Effector memory CD8-positive, alpha-beta T cell (primary cell): Measurements from ENCODE around the gene SH3BGRL2.
"Not testable (repeated sequence)": the region's sequence is repeated elsewhere in the genome, so short reads cannot be mapped to it uniquely, and the experiment has no call there.

ENCODE experiments used
- ATAC-seq: fragments of 150-1000 bp; cut with Tn5 transposase; replicated peaks from 2 replicates; pipeline ENCODE4 v1.10.0; 2021; ENCODE audit warnings: mild to moderate bottlenecking, moderate library complexity
- DNase-seq, 3 experiments: peaks; one replicate each; pipeline ENCODE4 v3.0.0; 2021
- H3K27ac Mint-ChIP-seq, 2 donors: one replicate each; pipeline ENCODE4 v1.8.0; 2022; ENCODE audit warnings: mild to moderate bottlenecking in 2 of 2, mixed read lengths in 2 of 2, moderate library complexity in 2 of 2
- H3K27me3 Mint-ChIP-seq, 2 donors: one replicate each; pipeline ENCODE4 v1.8.0; 2022; ENCODE audit warnings: mixed read lengths in 2 of 2
- H3K36me3 Mint-ChIP-seq: one replicate; pipeline ENCODE4 v1.8.0; 2022; ENCODE audit warnings: mild to moderate bottlenecking, moderate library complexity, mixed read lengths; ENCODE audit not compliant: insufficient read depth
- H3K4me1 Mint-ChIP-seq, 2 donors: one replicate each; pipeline ENCODE4 v1.8.0; 2022; ENCODE audit warnings: low read depth in 2 of 2, mixed read lengths in 2 of 2
- H3K4me3 Mint-ChIP-seq, 2 donors: one replicate each; pipeline ENCODE4 v1.8.0; 2022; ENCODE audit warnings: mild to moderate bottlenecking in 2 of 2, mixed read lengths in 2 of 2, moderate library complexity in 2 of 2
- H3K9me3 Mint-ChIP-seq, 2 donors: one replicate each; pipeline ENCODE4 v1.8.0; 2022; ENCODE audit warnings: mixed read lengths in 2 of 2

The SH3BGRL2 gene

DNA sequence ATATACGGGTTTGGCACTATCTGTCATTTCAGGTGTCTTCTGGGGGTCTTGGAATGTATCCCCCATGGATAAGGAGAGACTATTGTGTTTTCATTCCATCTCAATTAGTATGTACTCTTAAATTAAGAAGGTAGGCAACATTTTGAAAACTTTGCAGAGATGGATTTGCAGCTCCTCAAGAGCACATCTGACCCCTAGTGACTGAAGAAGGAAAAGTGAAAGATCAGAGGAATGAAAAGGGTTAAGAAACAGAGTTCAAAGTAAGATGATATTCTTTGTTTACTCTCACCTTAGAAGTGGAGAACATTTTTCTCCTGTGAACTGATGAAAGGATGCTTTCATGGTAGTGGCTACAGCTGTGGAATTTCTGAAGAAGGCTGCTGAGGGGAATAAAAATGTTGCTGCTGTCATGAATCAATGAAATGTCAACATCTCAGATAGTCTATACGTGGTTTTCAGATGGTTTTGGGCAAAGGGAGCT lies 41.5 kb downstream of the SH3BGRL2 start:
- no peak for ATAC-seq
- Mint-ChIP-seq H3K27me3 (no peaks in the 10 kb centered on the region), H3K36me3 (no peaks in the 10 kb centered on the region), H3K4me3 (no peak overlapping the region), H3K9me3 (no peaks in the 10 kb centered on the region), H3K27ac (peak overlapping the region; percentile 4 to 33), H3K4me1 (peaks cover 8 to 14% of the 10 kb centered on the region in 2 donors)
- no peak for DNase-seq

DNA sequence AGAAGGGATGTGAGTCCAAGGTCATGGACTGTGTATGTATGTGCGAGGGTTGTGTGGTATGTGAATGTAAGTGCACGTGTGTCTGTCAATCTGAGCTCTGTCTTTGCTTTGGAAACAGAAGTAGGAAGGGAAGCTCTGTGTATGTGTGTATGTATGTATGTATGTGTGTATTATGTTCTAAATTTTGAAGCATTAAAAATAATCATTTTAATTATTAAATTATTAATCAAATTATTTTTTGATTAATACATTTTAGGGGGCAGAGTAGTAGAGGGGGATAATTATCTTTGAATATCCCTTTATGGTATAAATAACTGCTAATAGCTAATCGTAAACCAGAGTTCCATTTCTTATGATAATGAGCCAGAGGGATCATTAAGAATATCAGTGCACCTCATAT lies 42.8 kb downstream of the SH3BGRL2 start:
- Mint-ChIP-seq H3K27ac (no peak overlapping the region), H3K4me1 (peaks cover 8 to 14% of the 10 kb centered on the region in 2 donors)

GRCh38 chr6:79676785-79677736 lies 45.9 kb downstream of the SH3BGRL2 start:
- Mint-ChIP-seq H3K27ac (no peak overlapping the region), H3K27me3 (peaks cover 0 to 7% of the 10 kb centered on the region in 2 donors), H3K4me3 (no peak overlapping the region), H3K36me3 (peaks cover 2% of the 10 kb centered on the region), H3K4me1 (peaks cover 2 to 8% of the 10 kb centered on the region in 2 donors), H3K9me3 (no peaks in the 10 kb centered on the region)
- DNase-seq: no peak
- no peak for ATAC-seq

More for the DNA sequence above, 42.8 kb downstream of the SH3BGRL2 start:
- Mint-ChIP-seq H3K9me3 (no peaks in the 10 kb centered on the region), H3K36me3 (no peaks in the 10 kb centered on the region), H3K27me3 (no peaks in the 10 kb centered on the region), H3K4me3 (no peak overlapping the region)
- no peak for DNase-seq
- no peak for ATAC-seq

GRCh38 chr6:79682682-79683081 lies 51.6 kb downstream of the SH3BGRL2 start:
- not testable (repeated sequence) for H3K4me1 Mint-ChIP-seq, H3K36me3 Mint-ChIP-seq, H3K4me3 Mint-ChIP-seq, DNase-seq, ATAC-seq, H3K27ac Mint-ChIP-seq, H3K9me3 Mint-ChIP-seq
- peaks cover 7 to 16% of the 10 kb centered on the region in 2 donors for H3K27me3 Mint-ChIP-seq

GRCh38 chr6:79684876-79685275 lies 53.7 kb downstream of the SH3BGRL2 start:
- H3K36me3 Mint-ChIP-seq: no peaks in the 10 kb centered on the region
- no peak overlapping the region for H3K27ac Mint-ChIP-seq
- H3K4me3 Mint-ChIP-seq: no peak overlapping the region
- DNase-seq (no peak), ATAC-seq (no peak)
- H3K27me3 Mint-ChIP-seq: peaks cover 4 to 16% of the 10 kb centered on the region in 2 donors
- no peaks in the 10 kb centered on the region for H3K4me1 Mint-ChIP-seq
- H3K9me3 Mint-ChIP-seq: no peaks in the 10 kb centered on the region

GRCh38 chr6:79686707-79687309 lies 55.7 kb downstream of the SH3BGRL2 start:
- Mint-ChIP-seq H3K4me1 (no peaks in the 10 kb centered on the region), H3K4me3 (no peak overlapping the region), H3K27ac (peak overlapping the region in 1 of 2 donors; percentile 59), H3K27me3 (peaks cover 0 to 16% of the 10 kb centered on the region in 2 donors), H3K9me3 (no peaks in the 10 kb centered on the region), H3K36me3 (no peaks in the 10 kb centered on the region)
- no peak for ATAC-seq
- DNase-seq: no peak

- no peaks in the 10 kb centered on the region for H3K36me3 Mint-ChIP-seq
- DNase-seq: no peak
- H3K4me1 Mint-ChIP-seq: no peaks in the 10 kb centered on the region
- H3K27me3 Mint-ChIP-seq: peaks cover 0 to 16% of the 10 kb centered on the region in 2 donors
- no peak for ATAC-seq
- H3K9me3 Mint-ChIP-seq: no peaks in the 10 kb centered on the region
- H3K4me3 Mint-ChIP-seq: no peak overlapping the region
- H3K27ac Mint-ChIP-seq: no peak overlapping the region
Measured at GRCh38 chr6:79687759-79688158, 56.6 kb downstream of the SH3BGRL2 start.

- H3K36me3 Mint-ChIP-seq: no peaks in the 10 kb centered on the region
- ATAC-seq (no peak), DNase-seq (no peak)
- no peaks in the 10 kb centered on the region for H3K4me1 Mint-ChIP-seq
- peaks cover 15 to 20% of the 10 kb centered on the region in 2 donors for H3K27me3 Mint-ChIP-seq
- no peak overlapping the region for H3K27ac Mint-ChIP-seq
- no peaks in the 10 kb centered on the region for H3K9me3 Mint-ChIP-seq
- H3K4me3 Mint-ChIP-seq: no peak overlapping the region
Measured at GRCh38 chr6:79694156-79694555, 63.0 kb downstream of the SH3BGRL2 start.

GRCh38 chr6:79694623-79695343 lies 63.7 kb downstream of the SH3BGRL2 start:
- Mint-ChIP-seq H3K4me3 (no peak overlapping the region), H3K36me3 (no peaks in the 10 kb centered on the region), H3K27me3 (peaks cover 15 to 20% of the 10 kb centered on the region in 2 donors), H3K27ac (no peak overlapping the region), H3K4me1 (no peaks in the 10 kb centered on the region), H3K9me3 (no peaks in the 10 kb centered on the region)
- DNase-seq: no peak
- ATAC-seq: no peak

GRCh38 chr6:79697430-79697829 lies 66.3 kb downstream of the SH3BGRL2 start:
- H3K27ac Mint-ChIP-seq: no peak overlapping the region
- ATAC-seq (no peak), DNase-seq (no peak)
- H3K27me3 Mint-ChIP-seq: peaks cover 15 to 20% of the 10 kb centered on the region in 2 donors
- no peak overlapping the region for H3K4me3 Mint-ChIP-seq
- H3K36me3 Mint-ChIP-seq: no peaks in the 10 kb centered on the region
- H3K4me1 Mint-ChIP-seq: peaks cover 0 to under 1% of the 10 kb centered on the region in 2 donors
- H3K9me3 Mint-ChIP-seq: no peaks in the 10 kb centered on the region

DNA sequence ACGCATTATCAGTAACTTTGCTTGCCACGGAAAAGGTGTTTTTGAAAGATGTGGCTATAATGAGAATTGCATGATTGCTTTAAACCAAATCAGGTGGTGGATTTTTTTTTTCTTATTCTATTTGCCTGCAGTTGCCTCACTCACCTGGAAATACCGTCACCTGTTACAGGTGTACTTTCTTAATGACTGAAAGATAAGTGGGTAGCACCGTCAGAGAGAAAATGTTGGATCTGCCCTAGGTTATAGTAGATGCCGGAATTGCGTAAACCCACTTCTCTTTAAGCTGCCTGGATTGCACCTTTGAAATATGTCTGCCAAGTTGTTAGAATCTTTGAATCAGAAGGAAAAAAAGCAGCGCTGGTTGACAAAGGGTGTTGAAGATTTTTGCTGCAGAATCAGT lies 68.5 kb downstream of the SH3BGRL2 start:
- peaks cover 6 to 16% of the 10 kb centered on the region in 2 donors for H3K27me3 Mint-ChIP-seq
- ATAC-seq (no peak), DNase-seq (no peak)
- peaks cover 5 to 6% of the 10 kb centered on the region in 2 donors for H3K4me1 Mint-ChIP-seq
- H3K27ac Mint-ChIP-seq: no peak overlapping the region
- H3K9me3 Mint-ChIP-seq: no peaks in the 10 kb centered on the region
- no peak overlapping the region for H3K4me3 Mint-ChIP-seq
- no peaks in the 10 kb centered on the region for H3K36me3 Mint-ChIP-seq

DNA sequence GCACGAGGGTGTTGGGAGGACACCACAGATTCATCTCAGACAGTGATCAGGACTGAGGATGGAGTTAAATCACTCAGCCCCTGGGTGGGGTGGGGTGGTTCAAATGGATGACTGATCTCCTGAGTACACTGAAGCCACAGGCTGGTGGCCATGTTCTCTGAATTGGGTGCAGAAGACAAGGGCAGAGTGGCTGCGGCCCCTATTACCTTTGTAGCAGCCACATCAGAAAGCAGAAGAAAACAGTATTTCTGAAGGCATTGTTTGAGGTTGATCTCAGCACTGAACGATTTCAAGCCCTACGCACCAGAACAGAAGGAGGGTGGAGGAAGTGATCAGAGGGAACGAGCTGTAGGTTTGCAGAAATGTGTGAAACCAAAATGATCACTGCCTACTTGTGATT lies 71.6 kb downstream of the SH3BGRL2 start:
- H3K27me3 Mint-ChIP-seq: peaks cover 0 to 8% of the 10 kb centered on the region in 2 donors
- DNase-seq (no peak), ATAC-seq (peak; percentile 83)
- no peaks in the 10 kb centered on the region for H3K9me3 Mint-ChIP-seq
- no peaks in the 10 kb centered on the region for H3K36me3 Mint-ChIP-seq
- peaks cover 5 to 6% of the 10 kb centered on the region in 2 donors for H3K4me1 Mint-ChIP-seq
- H3K27ac Mint-ChIP-seq: peak overlapping the region in 1 of 2 donors; percentile 72
- H3K4me3 Mint-ChIP-seq: peak overlapping the region; percentile 33 to 60

DNA sequence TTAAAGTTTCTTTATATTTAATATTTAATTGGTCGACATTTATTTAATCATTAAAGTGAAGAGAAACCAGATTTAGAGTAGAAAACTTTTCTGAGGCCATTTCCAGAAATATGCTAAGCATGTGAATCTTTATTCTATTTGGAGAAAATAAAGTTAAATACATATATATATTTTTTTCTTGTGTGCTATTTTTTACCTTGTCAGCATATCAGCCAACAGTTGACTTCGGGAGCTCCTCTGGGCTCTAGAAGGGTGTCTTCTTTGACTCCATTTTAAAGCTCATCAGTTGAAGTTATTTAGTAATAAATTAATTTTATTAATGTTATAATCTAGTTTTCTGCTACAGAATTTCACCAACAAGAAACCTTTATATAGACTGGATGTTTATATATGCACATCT lies 73.1 kb downstream of the SH3BGRL2 start:
- no peaks in the 10 kb centered on the region for H3K36me3 Mint-ChIP-seq
- no peaks in the 10 kb centered on the region for H3K27me3 Mint-ChIP-seq
- no peak for DNase-seq
- no peak for ATAC-seq
- H3K27ac Mint-ChIP-seq: no peak overlapping the region
- no peaks in the 10 kb centered on the region for H3K9me3 Mint-ChIP-seq
- peaks cover 5 to 6% of the 10 kb centered on the region in 2 donors for H3K4me1 Mint-ChIP-seq
- H3K4me3 Mint-ChIP-seq: no peak overlapping the region
